ENCODE data around the gene KCNN4.
"Not testable (repeated sequence)": the region's sequence is repeated elsewhere in the genome, so short reads cannot be mapped to it uniquely, and the experiment has no call there.

The KCNN4 gene

GRCh38 chr19:43775299-43775890, 5.4 kb downstream of the KCNN4 start:
- no peak overlapping the region for H3K4me3 ChIP-seq (ENCODE audit: low read length)
- H3K9ac ChIP-seq (ENCODE audit: low read length), result no peak overlapping the region
- no peak for DNase-seq
- no peak overlapping the region for H3K18ac ChIP-seq (ENCODE audit: low read length)
- no peak overlapping the region for H3K23ac ChIP-seq (ENCODE audit: low read length)
- no CpG with 5 or more reads among the region's 7 CpGs for WGBS (ENCODE audit: extremely low coverage, insufficient coverage, low lambda C conversion rate)
- H3K4me1 ChIP-seq (ENCODE audit: control insufficient read depth, low read depth, low read length), result no peaks in the 10 kb centered on the region
- H4K5ac ChIP-seq (ENCODE audit: low read length), result no peak overlapping the region
- no peak overlapping the region for H2BK120ac ChIP-seq (ENCODE audit: low read depth, low read length)
- no peak overlapping the region for H3K56ac ChIP-seq (ENCODE audit: low read length)
- H2AK5ac ChIP-seq (ENCODE audit: low read length), result no peak overlapping the region
- H4K8ac ChIP-seq (ENCODE audit: low read depth, low read length), result no peak overlapping the region
- peaks cover 16% of the 10 kb centered on the region for H3K27me3 ChIP-seq (ENCODE audit: insufficient read depth, low read length, poor library complexity)
- H2BK15ac ChIP-seq (replicated peaks; ENCODE audit: low read depth), result no peak overlapping the region
- no peaks in the 10 kb centered on the region for H3K36me3 ChIP-seq (ENCODE audit: control insufficient read depth, insufficient read depth, low read length)
- no peaks in the 10 kb centered on the region for H3K79me1 ChIP-seq (ENCODE audit: low read length)
- H3K79me2 ChIP-seq (ENCODE audit: control insufficient read depth, insufficient read depth, low read length), result no peaks in the 10 kb centered on the region
- H3K4me2 ChIP-seq (ENCODE audit: low read length), result no peak overlapping the region
- no peak overlapping the region for H3K27ac ChIP-seq (ENCODE audit: low read depth, low read length)
- no peak overlapping the region for H2BK5ac ChIP-seq (ENCODE audit: low read length)
- H3K4ac ChIP-seq (ENCODE audit: low read depth, low read length), result no peak overlapping the region

GRCh38 chr19:43774940-43775258, 5.9 kb downstream of the KCNN4 start:
- H3K4me3 ChIP-seq (ENCODE audit: low read length); H4K5ac ChIP-seq (ENCODE audit: low read length): not testable (repeated sequence)

GRCh38 chr19:43774103-43774939, 6.5 kb downstream of the KCNN4 start:
- Histone ChIP-seq H3K27ac (ENCODE audit: low read depth, low read length) (no peak overlapping the region), H3K36me3 (ENCODE audit: control insufficient read depth, insufficient read depth, low read length) (no peaks in the 10 kb centered on the region), H3K4ac (ENCODE audit: low read depth, low read length) (no peak overlapping the region), H3K27me3 (ENCODE audit: insufficient read depth, low read length, poor library complexity) (peaks cover 16% of the 10 kb centered on the region), H3K9ac (ENCODE audit: low read length) (peak overlapping the region; percentile 39), H3K23ac (ENCODE audit: low read length) (no peak overlapping the region), H3K4me2 (ENCODE audit: low read length) (peak overlapping the region; percentile 46), H3K79me1 (ENCODE audit: low read length) (no peaks in the 10 kb centered on the region), H2BK5ac (ENCODE audit: low read length) (no peak overlapping the region), H3K4me3 (ENCODE audit: low read length) (no peak overlapping the region), H4K5ac (ENCODE audit: low read length) (no peak overlapping the region), H2AK5ac (ENCODE audit: low read length) (no peak overlapping the region), H3K56ac (ENCODE audit: low read length) (peak overlapping the region; percentile 51), H2BK15ac (replicated peaks; ENCODE audit: low read depth) (no peak overlapping the region), H4K8ac (ENCODE audit: low read depth, low read length) (no peak overlapping the region), H3K79me2 (ENCODE audit: control insufficient read depth, insufficient read depth, low read length) (no peaks in the 10 kb centered on the region), H2BK120ac (ENCODE audit: low read depth, low read length) (no peak overlapping the region), H3K4me1 (ENCODE audit: control insufficient read depth, low read depth, low read length) (no peaks in the 10 kb centered on the region), H3K18ac (ENCODE audit: low read length) (no peak overlapping the region)
- WGBS (ENCODE audit: extremely low coverage, insufficient coverage, low lambda C conversion rate), result no CpG with 5 or more reads among the region's 63 CpGs
- DNase-seq, result peak; percentile 78

More at GRCh38 chr19:43774940-43775258, 5.9 kb downstream of the KCNN4 start:
- H3K4me1 ChIP-seq (ENCODE audit: control insufficient read depth, low read depth, low read length); H3K23ac ChIP-seq (ENCODE audit: low read length); H3K56ac ChIP-seq (ENCODE audit: low read length); H3K79me2 ChIP-seq (ENCODE audit: control insufficient read depth, insufficient read depth, low read length); H3K18ac ChIP-seq (ENCODE audit: low read length); H3K4me2 ChIP-seq (ENCODE audit: low read length); H4K8ac ChIP-seq (ENCODE audit: low read depth, low read length); H3K36me3 ChIP-seq (ENCODE audit: control insufficient read depth, insufficient read depth, low read length); H2AK5ac ChIP-seq (ENCODE audit: low read length); H3K9ac ChIP-seq (ENCODE audit: low read length); H2BK120ac ChIP-seq (ENCODE audit: low read depth, low read length); H2BK15ac ChIP-seq (replicated peaks; ENCODE audit: low read depth); H3K4ac ChIP-seq (ENCODE audit: low read depth, low read length); H3K79me1 ChIP-seq (ENCODE audit: low read length); H3K27ac ChIP-seq (ENCODE audit: low read depth, low read length); H2BK5ac ChIP-seq (ENCODE audit: low read length); DNase-seq: not testable (repeated sequence)
- no CpG with 5 or more reads among the region's 11 CpGs for WGBS (ENCODE audit: extremely low coverage, insufficient coverage, low lambda C conversion rate)
- H3K27me3 ChIP-seq (ENCODE audit: insufficient read depth, low read length, poor library complexity), result peaks cover 16% of the 10 kb centered on the region

GRCh38 chr19:43773725-43774102, 7.1 kb downstream of the KCNN4 start:
- no peak for DNase-seq
- H3K4me3 ChIP-seq (ENCODE audit: low read length), result no peak overlapping the region
- H3K4me1 ChIP-seq (ENCODE audit: control insufficient read depth, low read depth, low read length), result no peaks in the 10 kb centered on the region
- no peak overlapping the region for H3K23ac ChIP-seq (ENCODE audit: low read length)
- H3K27ac ChIP-seq (ENCODE audit: low read depth, low read length), result no peak overlapping the region
- WGBS (ENCODE audit: extremely low coverage, insufficient coverage, low lambda C conversion rate), result no CpG with 5 or more reads among the region's 5 CpGs
- no peak overlapping the region for H3K4ac ChIP-seq (ENCODE audit: low read depth, low read length)
- no peak overlapping the region for H4K8ac ChIP-seq (ENCODE audit: low read depth, low read length)
- H2BK120ac ChIP-seq (ENCODE audit: low read depth, low read length), result no peak overlapping the region
- H3K27me3 ChIP-seq (ENCODE audit: insufficient read depth, low read length, poor library complexity), result peaks cover 16% of the 10 kb centered on the region
- no peak overlapping the region for H2BK5ac ChIP-seq (ENCODE audit: low read length)
- H4K5ac ChIP-seq (ENCODE audit: low read length), result no peak overlapping the region
- no peak overlapping the region for H3K9ac ChIP-seq (ENCODE audit: low read length)
- no peaks in the 10 kb centered on the region for H3K79me1 ChIP-seq (ENCODE audit: low read length)
- no peak overlapping the region for H3K18ac ChIP-seq (ENCODE audit: low read length)
- H2BK15ac ChIP-seq (replicated peaks; ENCODE audit: low read depth), result no peak overlapping the region
- peak overlapping the region; percentile 46 for H3K4me2 ChIP-seq (ENCODE audit: low read length)
- no peaks in the 10 kb centered on the region for H3K79me2 ChIP-seq (ENCODE audit: control insufficient read depth, insufficient read depth, low read length)
- no peaks in the 10 kb centered on the region for H3K36me3 ChIP-seq (ENCODE audit: control insufficient read depth, insufficient read depth, low read length)
- H2AK5ac ChIP-seq (ENCODE audit: low read length), result no peak overlapping the region
- no peak overlapping the region for H3K56ac ChIP-seq (ENCODE audit: low read length)

GRCh38 chr19:43769256-43769655, 11.5 kb downstream of the KCNN4 start:
- Histone ChIP-seq H2AK5ac (ENCODE audit: low read length) (no peak overlapping the region), H3K4me2 (ENCODE audit: low read length) (no peak overlapping the region), H3K27ac (ENCODE audit: low read depth, low read length) (no peak overlapping the region), H3K9ac (ENCODE audit: low read length) (no peak overlapping the region), H3K79me1 (ENCODE audit: low read length) (no peaks in the 10 kb centered on the region), H3K18ac (ENCODE audit: low read length) (no peak overlapping the region), H4K5ac (ENCODE audit: low read length) (no peak overlapping the region), H4K8ac (ENCODE audit: low read depth, low read length) (no peak overlapping the region), H2BK5ac (ENCODE audit: low read length) (no peak overlapping the region), H2BK15ac (replicated peaks; ENCODE audit: low read depth) (no peak overlapping the region), H3K23ac (ENCODE audit: low read length) (no peak overlapping the region), H3K4me1 (ENCODE audit: control insufficient read depth, low read depth, low read length) (no peaks in the 10 kb centered on the region), H3K56ac (ENCODE audit: low read length) (no peak overlapping the region), H3K79me2 (ENCODE audit: control insufficient read depth, insufficient read depth, low read length) (no peaks in the 10 kb centered on the region), H2BK120ac (ENCODE audit: low read depth, low read length) (no peak overlapping the region), H3K4me3 (ENCODE audit: low read length) (no peak overlapping the region), H3K4ac (ENCODE audit: low read depth, low read length) (no peak overlapping the region), H3K36me3 (ENCODE audit: control insufficient read depth, insufficient read depth, low read length) (no peaks in the 10 kb centered on the region), H3K27me3 (ENCODE audit: insufficient read depth, low read length, poor library complexity) (peaks cover 14% of the 10 kb centered on the region)
- DNase-seq, result no peak
- no CpG with 5 or more reads among the region's 14 CpGs for WGBS (ENCODE audit: extremely low coverage, insufficient coverage, low lambda C conversion rate)

Measured in mesendoderm (in vitro differentiated cells).